ENCODE measurements around the gene PRKAG1. TPM values are rescaled to one million over a fixed set of nuclear protein-coding genes. Genes with fewer than 3 reads are reported as not detected.
A peak's percentile ranks its signal among the peaks of the same experiment; 100 is the strongest.

Gene PRKAG1
- total and polyA plus RNA-seq, 2 donors from 2014 or later, result 57.1 to 58.4 TPM

- Histone ChIP-seq H3K9ac (ENCODE audit: low read length in 3 of 3) (no peak overlapping the region), H3K4me3 (ENCODE audit: low read length in 3 of 3) (no peak overlapping the region), H3K4me1 (ENCODE audit: control insufficient read depth in 2 of 3, insufficient read depth in 2 of 3, low read depth in 1 of 3, low read length in 3 of 3) (peaks cover 3 to 36% (median 28%) of the 10 kb centered on the region in 3 donors), H3K27ac (ENCODE audit: low read depth in 2 of 2, low read length in 2 of 2) (no peak overlapping the region), H3K9me3 (ENCODE audit: control insufficient read depth in 2 of 3, insufficient read depth in 1 of 3, low read length in 3 of 3) (no peaks in the 10 kb centered on the region), H3K27me3 (ENCODE audit: control insufficient read depth, insufficient read depth, low read length) (no peaks in the 10 kb centered on the region), H3K36me3 (ENCODE audit: control insufficient read depth in 2 of 3, insufficient read depth in 3 of 3, low read length in 3 of 3) (peaks cover 4 to 43% (median 36%) of the 10 kb centered on the region in 3 donors)
- no peak for TF ChIP-seq CTCF (IDR thresholded peaks at IDR 0.05; ENCODE audit: borderline replicate concordance, extremely low read depth, insufficient read depth)
- FAIRE-seq (no peak), DNase-seq (peak in 1 of 5 donors; percentile 45)
- intact Hi-C loops (cut with DNase I), result no loop called here
These were observed 35.5 kb upstream of the PRKAG1 start for GRCh38 chr12:49054096-49054495.

- FAIRE-seq (no peak), DNase-seq (peak in 1 of 5 donors; percentile 37)
- Histone ChIP-seq H3K4me3 (ENCODE audit: low read length in 3 of 3) (no peak overlapping the region), H3K36me3 (ENCODE audit: control insufficient read depth in 2 of 3, insufficient read depth in 3 of 3, low read length in 3 of 3) (peaks cover 9 to 58% (median 51%) of the 10 kb centered on the region in 3 donors), H3K4me1 (ENCODE audit: control insufficient read depth in 2 of 3, insufficient read depth in 2 of 3, low read depth in 1 of 3, low read length in 3 of 3) (peaks cover 3 to 21% (median 16%) of the 10 kb centered on the region in 3 donors), H3K9me3 (ENCODE audit: control insufficient read depth in 2 of 3, insufficient read depth in 1 of 3, low read length in 3 of 3) (no peaks in the 10 kb centered on the region), H3K27me3 (ENCODE audit: control insufficient read depth, insufficient read depth, low read length) (no peaks in the 10 kb centered on the region), H3K9ac (ENCODE audit: low read length in 3 of 3) (no peak overlapping the region), H3K27ac (ENCODE audit: low read depth in 2 of 2, low read length in 2 of 2) (no peak overlapping the region)
- intact Hi-C loops (cut with DNase I), result no loop called here
- no peak for TF ChIP-seq CTCF (IDR thresholded peaks at IDR 0.05; ENCODE audit: borderline replicate concordance, extremely low read depth, insufficient read depth)
These were observed 34.1 kb upstream of the PRKAG1 start for GRCh38 chr12:49052451-49053208.

- no peaks in the 10 kb centered on the region for H3K9me3 ChIP-seq (ENCODE audit: control insufficient read depth in 2 of 3, insufficient read depth in 1 of 3, low read length in 3 of 3)
- DNase-seq (peak in 1 of 5 donors; percentile 66), FAIRE-seq (no peak)
- H3K27me3 ChIP-seq (ENCODE audit: control insufficient read depth, insufficient read depth, low read length), result no peaks in the 10 kb centered on the region
- no peak overlapping the region for H3K4me3 ChIP-seq (ENCODE audit: low read length in 3 of 3)
- H3K36me3 ChIP-seq (ENCODE audit: control insufficient read depth in 2 of 3, insufficient read depth in 3 of 3, low read length in 3 of 3), result peaks cover 9 to 65% (median 53%) of the 10 kb centered on the region in 3 donors
- no peak overlapping the region for H3K27ac ChIP-seq (ENCODE audit: low read depth in 2 of 2, low read length in 2 of 2)
- peaks cover 3 to 14% (median 10%) of the 10 kb centered on the region in 3 donors for H3K4me1 ChIP-seq (ENCODE audit: control insufficient read depth in 2 of 3, insufficient read depth in 2 of 3, low read depth in 1 of 3, low read length in 3 of 3)
- TF ChIP-seq CTCF (IDR thresholded peaks at IDR 0.05; ENCODE audit: borderline replicate concordance, extremely low read depth, insufficient read depth), result no peak
- intact Hi-C loops (cut with DNase I), result no loop called here
- no peak overlapping the region for H3K9ac ChIP-seq (ENCODE audit: low read length in 3 of 3)
These were observed 33.3 kb upstream of the PRKAG1 start for GRCh38 chr12:49051777-49052438.
